Prostate gland (tissue), 2 donors: Measurements from ENCODE around the gene ZMIZ1.

ENCODE experiments used
- CTCF ChIP-seq, 4 experiments: fragments of 200-600 bp in 2 of 4; fragments of 450-650 bp in 2 of 4; sonication (generic) in 2 of 4; IDR thresholded peaks; 1 replicate in 3 of 4; 2 replicates in 1 of 4; pipeline ENCODE4 v1.5.1; 2016 to 2019; ENCODE audit warnings: antibody characterized with exemption in 4 of 4, mild to moderate bottlenecking in 2 of 4, moderate library complexity in 2 of 4
- POLR2A ChIP-seq: fragments of 450-650 bp; IDR thresholded peaks from one replicate; pipeline ENCODE4 v1.6.1; 2016; ENCODE audit warnings: antibody characterized with exemption, mild to moderate bottlenecking

- TF ChIP-seq CTCF (IDR thresholded peaks at IDR 0.05) (no peak), POLR2A (no peak)
Measured at GRCh38 chr10:79187121-79187940, 118.6 kb downstream of the ZMIZ1 start.
